HG03442 (cell line): Measurements from ENCODE around the gene NANP.

Experiments used
- ATAC-seq: cut with Tn5 transposase; IDR thresholded peaks from one replicate; pipeline ENCODE4 v1.9.1; 2021; ENCODE audit warnings: mild to moderate bottlenecking, moderate library complexity; ENCODE audit not compliant: unreplicated experiment

NANP gene

DNA sequence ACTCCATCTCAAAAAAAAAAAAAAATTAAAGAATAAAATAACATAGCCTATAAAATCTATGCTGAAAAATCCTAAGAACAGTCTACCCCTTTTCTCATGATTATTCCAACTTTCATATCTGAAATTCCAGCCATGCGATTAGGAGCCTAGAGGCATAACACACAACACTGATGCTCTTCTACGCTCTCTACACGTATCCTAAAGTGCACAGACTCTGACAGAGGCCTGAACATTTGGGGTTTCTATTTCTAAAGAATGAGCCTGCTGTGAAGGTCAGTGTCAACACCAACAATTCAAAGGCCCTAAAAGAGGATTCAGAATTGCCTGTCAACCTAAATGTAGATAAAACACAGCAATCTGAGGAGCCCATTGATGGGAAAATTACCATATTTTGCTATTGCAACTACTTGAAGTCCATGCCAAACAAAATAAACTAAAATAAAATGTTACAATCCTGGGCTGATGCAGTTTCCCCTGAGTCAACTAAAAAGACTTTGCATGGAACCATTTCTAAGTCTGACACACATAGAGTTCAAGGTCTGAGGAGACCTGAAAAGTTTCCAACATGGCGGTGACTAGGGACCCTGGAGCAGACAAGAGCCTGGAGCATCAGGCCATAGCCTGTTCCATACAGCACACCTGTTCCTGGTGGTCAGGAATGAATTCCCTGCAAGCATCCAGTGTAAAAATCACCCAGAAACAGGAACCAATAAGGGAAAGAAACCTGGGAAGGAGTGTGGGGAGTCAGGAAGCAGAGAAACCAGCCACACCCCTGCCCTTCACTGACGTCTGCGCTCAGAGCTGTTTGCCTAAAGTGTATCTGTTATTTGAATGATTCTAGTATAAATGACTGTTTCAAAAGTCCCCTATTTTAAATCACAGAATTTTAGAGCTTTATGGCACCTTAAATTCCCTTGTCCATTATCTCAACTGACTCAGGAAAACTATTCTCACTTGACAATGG lies 50.2 kb downstream of the NANP start:
- no peak for ATAC-seq

DNA sequence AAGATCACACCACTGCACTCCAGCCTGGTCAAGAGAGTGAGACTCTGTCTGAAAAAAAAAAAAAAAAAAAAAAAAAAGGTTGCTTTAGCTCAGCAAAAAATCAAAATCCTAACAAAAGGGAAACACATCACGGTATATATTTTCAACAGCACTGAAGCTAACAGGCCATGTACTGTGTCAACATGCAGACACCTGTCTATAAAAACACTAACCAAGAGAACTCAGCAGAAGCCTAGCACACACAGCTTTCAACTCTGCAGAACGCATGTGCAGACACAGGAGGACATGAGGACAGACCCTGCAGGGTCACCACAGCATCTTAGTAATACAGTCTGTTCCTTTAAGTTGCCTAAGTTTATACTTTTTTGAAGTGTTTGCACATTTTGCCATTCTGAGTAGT lies 52.0 kb downstream of the NANP start:
- ATAC-seq: no peak

DNA sequence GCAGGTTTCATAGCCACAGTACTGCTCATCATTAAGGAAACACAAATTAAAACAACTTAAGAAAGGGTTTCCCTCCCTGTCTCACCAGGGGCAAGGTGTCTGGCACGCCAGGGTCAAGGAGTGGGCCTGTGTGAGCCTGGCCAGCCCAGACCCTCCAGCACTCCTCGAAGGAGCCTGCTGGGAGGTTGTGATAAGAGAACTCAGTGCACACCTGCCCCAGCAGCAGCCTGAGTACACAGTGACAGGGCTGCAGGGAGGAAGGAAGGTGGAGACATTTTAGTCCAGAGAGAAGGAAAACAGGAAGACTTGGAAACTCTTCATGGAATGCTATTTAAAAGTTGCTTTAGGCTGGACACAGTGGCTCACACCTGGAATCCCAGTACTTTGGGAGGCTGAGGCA lies 52.6 kb downstream of the NANP start:
- ATAC-seq: no peak

DNA sequence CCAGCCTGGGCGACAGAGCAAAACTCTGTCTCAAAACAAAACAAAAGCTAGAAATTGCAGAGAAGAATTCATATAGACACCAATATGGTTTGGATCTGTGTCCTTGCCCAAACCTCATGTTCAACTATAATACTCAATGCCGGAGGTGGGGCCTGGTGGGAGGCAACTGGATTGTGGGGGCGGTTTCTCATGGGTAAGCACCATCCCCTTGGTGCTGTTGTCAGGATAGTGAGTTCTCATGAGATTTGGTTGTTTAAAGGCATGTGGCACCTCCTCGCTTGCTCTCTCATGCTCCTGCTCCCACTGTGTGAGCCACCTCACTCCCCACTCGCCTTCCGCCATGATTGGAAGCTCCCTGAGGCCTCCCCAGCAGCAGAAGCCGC lies 53.7 kb downstream of the NANP start:
- ATAC-seq: no peak

DNA sequence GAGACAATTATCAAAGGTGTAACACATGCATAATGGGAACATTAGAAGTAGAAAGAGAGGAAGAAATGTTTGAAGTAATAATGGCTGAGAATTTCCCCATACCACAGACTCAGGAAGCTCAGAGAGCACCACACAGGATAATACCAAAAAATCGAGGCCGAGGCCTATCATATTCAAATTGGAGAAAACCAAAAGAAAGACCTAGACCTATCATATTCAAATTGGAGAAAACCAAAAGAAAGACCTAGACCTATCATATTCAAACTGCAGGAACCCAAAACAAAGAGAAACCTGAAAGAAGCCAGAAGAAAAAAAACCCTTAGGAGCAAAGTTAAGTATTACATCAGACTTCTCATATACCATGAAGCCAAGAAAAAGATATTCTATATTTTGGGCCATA lies 56.5 kb downstream of the NANP start:
- no peak for ATAC-seq

DNA sequence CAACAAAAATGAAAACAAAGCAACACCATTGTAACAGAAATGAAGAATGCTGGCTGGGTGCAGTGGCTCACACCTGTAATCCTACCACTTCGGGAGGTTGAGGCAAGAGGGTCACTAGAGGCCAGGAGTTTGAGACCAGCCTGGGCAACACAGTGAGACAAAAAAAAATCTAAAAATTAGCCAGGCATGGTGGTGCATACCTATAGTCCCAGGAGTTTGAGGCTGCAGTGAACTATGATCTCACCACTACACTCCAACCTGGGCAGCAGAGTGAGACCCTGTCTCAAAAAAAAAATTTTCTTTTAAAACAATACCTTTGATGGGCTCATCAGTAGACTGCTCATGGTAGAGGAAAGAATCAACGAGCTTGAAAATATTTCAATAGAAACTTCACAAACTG lies 57.0 kb downstream of the NANP start:
- ATAC-seq: no peak

DNA sequence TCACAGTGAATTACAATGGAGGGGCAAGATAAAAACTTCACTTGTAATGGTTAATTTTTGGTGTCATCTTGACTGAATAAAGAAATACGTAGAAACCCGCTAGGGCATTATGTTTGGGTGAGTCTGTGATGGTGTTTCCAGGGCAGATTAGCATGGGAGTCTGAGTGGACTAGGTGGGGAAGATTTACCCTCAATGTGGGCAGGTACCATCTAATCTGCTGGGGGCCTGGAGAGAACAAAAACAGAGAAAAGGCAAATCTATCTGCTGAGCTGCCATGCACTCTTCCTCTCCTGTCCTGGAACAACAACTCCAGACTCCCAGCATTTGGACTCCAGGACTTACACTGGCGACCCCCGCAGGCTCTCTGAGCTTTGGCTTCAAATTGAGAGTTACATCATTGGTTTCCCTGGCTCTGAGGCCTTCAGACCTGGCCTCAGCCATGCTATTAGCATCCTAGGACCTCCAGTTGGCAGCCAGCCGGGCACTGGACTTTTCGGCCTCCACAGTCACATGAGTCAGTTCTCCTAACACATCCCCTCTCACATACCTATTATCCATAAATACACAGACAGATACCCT lies 58.1 kb downstream of the NANP start:
- ATAC-seq: no peak

DNA sequence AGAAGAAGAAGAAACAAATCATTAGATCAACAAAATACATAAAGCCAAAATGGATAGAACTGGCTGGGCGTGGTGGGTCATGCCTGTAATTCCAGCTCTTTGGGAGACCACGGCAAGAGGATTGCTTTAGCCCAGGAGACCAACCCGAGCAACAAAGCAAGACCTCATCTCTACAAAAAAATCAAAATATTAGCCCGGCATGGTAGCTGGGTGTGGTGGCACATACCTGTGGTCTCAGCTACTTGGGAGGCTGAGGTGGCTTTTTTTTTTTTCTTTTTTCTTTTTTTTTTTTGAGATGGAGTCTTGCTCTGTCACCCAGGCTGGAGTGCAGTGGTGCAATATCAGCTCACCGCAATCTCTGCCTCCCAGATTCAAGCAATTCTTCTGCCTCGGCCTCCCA lies 59.9 kb downstream of the NANP start:
- ATAC-seq: no peak

DNA sequence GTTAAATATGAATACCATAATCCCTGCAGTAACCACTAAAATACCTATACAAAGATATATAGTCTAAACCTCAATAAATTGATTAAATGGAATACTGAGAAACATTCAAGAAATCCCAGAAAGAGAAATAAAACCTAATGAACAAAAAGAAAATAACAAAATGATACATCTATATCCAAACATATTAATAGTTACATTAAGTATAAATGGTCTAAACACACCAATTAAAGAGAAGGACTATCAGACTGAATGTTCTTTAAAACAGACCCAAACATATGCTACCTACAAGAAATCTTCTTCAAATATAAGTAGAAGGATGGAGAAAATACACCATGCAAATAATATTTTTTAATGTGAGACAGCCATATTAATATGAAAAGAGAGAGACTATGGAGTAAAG lies 60.5 kb downstream of the NANP start:
- no peak for ATAC-seq
